Liver (tissue), 3 donors: ENCODE data around the gene TMEM220.

ENCODE experiments used
- ATF3 ChIP-seq: IDR thresholded peaks from 2 replicates; pipeline ENCODE4 v1.6.1; 2016; ENCODE audit warnings: antibody characterized with exemption
- EGR1 ChIP-seq, 2 donors: IDR thresholded peaks; 2 replicates each; pipeline ENCODE4 v1.6.1; 2016 to 2018; ENCODE audit warnings: antibody characterized with exemption in 2 of 2, low read depth in 2 of 2
- FOXA1 ChIP-seq: IDR thresholded peaks from 2 replicates; pipeline ENCODE4 v1.6.1; 2016; ENCODE audit warnings: antibody characterized with exemption
- GABPA ChIP-seq, 2 donors: IDR thresholded peaks in 1 of 2; conservative IDR thresholded peaks in 1 of 2; 2 replicates each; pipeline ENCODE4 v1.6.1; 2016; ENCODE audit warnings: antibody characterized with exemption in 2 of 2, mild to moderate bottlenecking in 1 of 2, moderate library complexity in 1 of 2
- MAX ChIP-seq: IDR thresholded peaks from 2 replicates; pipeline ENCODE4 v1.6.1; 2016; ENCODE audit warnings: antibody characterized with exemption
- RAD21 ChIP-seq, 2 donors: IDR thresholded peaks; 2 replicates each; pipeline ENCODE4 v1.6.1; 2016; ENCODE audit warnings: antibody characterized with exemption in 2 of 2, mild to moderate bottlenecking in 2 of 2
- REST ChIP-seq: IDR thresholded peaks from 2 replicates; pipeline ENCODE4 v1.6.1; 2016; ENCODE audit warnings: antibody characterized with exemption, mild to moderate bottlenecking
- RXRA ChIP-seq, 2 donors: IDR thresholded peaks; 2 replicates each; pipeline ENCODE4 v1.6.1; 2017 to 2018; ENCODE audit warnings: antibody characterized with exemption in 2 of 2, mild to moderate bottlenecking in 1 of 2
- SP1 ChIP-seq: IDR thresholded peaks from 2 replicates; pipeline ENCODE4 v1.6.1; 2018; ENCODE audit warnings: antibody characterized with exemption, mild to moderate bottlenecking
- TAF1 ChIP-seq: conservative IDR thresholded peaks from 2 replicates; pipeline ENCODE4 v1.6.1; 2016; ENCODE audit warnings: antibody characterized with exemption, mild to moderate bottlenecking
- YY1 ChIP-seq: IDR thresholded peaks from 2 replicates; pipeline ENCODE4 v1.6.1; 2016; ENCODE audit warnings: antibody characterized with exemption, mild to moderate bottlenecking
- TF ChIP-seq, protein P1 (sequence below): fragments of 150-350 bp; IDR thresholded peaks from 2 replicates; pipeline ENCODE4 v1.5.1; 2017; ENCODE audit warnings: improper control_type of control experiment, low read depth, low read length; ENCODE audit not compliant: missing input control
- TF ChIP-seq, protein P2 (sequence below): IDR thresholded peaks from 2 replicates; pipeline ENCODE4 v1.6.1; 2016; ENCODE audit warnings: antibody characterized with exemption
- donor health status: healthy.
- donor health status: healthy.

DNA sequence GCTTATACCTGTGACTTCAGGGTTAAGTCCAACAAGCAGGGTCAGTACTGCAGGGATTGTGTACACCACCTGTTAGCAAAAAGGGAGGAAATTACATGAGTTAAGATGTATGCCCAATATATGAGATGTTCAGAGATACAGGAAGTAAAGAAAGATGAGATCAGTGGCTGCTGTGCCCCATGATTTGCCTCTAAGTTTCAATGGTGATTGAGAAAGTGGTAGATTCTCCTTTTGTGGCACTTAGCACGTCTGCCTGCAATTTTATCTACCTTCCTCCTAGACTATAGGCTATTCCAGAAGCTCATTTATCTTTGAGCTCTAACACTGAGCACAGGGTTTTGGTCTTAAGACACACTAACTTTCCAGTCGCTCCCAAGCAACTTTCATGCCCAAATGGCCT is 3.6 kb downstream of the TMEM220 start:
- TF ChIP-seq TAF1 (no peak), FOXA1 (no peak), RXRA (IDR thresholded peaks at IDR 0.05) (no peak), MAX (no peak), EGR1 (IDR thresholded peaks at IDR 0.05; ENCODE audit: low read depth in 2 of 2) (no peak), SP1 (no peak), ATF3 (no peak), YY1 (no peak), RAD21 (IDR thresholded peaks at IDR 0.05) (no peak), GABPA (IDR thresholded peaks at IDR 0.05 in 1 of 2, conservative IDR thresholded peaks at IDR 0.05 in 1 of 2) (no peak), REST (no peak)
- TF ChIP-seq, protein P1, sequence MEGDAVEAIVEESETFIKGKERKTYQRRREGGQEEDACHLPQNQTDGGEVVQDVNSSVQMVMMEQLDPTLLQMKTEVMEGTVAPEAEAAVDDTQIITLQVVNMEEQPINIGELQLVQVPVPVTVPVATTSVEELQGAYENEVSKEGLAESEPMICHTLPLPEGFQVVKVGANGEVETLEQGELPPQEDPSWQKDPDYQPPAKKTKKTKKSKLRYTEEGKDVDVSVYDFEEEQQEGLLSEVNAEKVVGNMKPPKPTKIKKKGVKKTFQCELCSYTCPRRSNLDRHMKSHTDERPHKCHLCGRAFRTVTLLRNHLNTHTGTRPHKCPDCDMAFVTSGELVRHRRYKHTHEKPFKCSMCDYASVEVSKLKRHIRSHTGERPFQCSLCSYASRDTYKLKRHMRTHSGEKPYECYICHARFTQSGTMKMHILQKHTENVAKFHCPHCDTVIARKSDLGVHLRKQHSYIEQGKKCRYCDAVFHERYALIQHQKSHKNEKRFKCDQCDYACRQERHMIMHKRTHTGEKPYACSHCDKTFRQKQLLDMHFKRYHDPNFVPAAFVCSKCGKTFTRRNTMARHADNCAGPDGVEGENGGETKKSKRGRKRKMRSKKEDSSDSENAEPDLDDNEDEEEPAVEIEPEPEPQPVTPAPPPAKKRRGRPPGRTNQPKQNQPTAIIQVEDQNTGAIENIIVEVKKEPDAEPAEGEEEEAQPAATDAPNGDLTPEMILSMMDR: no peak
- TF ChIP-seq, protein P2, sequence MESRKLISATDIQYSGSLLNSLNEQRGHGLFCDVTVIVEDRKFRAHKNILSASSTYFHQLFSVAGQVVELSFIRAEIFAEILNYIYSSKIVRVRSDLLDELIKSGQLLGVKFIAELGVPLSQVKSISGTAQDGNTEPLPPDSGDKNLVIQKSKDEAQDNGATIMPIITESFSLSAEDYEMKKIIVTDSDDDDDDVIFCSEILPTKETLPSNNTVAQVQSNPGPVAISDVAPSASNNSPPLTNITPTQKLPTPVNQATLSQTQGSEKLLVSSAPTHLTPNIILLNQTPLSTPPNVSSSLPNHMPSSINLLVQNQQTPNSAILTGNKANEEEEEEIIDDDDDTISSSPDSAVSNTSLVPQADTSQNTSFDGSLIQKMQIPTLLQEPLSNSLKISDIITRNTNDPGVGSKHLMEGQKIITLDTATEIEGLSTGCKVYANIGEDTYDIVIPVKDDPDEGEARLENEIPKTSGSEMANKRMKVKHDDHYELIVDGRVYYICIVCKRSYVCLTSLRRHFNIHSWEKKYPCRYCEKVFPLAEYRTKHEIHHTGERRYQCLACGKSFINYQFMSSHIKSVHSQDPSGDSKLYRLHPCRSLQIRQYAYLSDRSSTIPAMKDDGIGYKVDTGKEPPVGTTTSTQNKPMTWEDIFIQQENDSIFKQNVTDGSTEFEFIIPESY: no peak
